Activated T-cell treated with anti-CD3 and anti-CD28 coated beads for 4 hours (primary cell): ENCODE measurements around the gene TRABD2A.
"Not testable (repeated sequence)": the region's sequence is repeated elsewhere in the genome, so short reads cannot be mapped to it uniquely, and the experiment has no call there.

Source experiments
- DNase-seq: peaks from one replicate; pipeline ENCODE4 v3.0.0-alpha.2; 2020

The TRABD2A gene

GRCh38 chr2:84879584-84880394, 1.1 kb downstream of the TRABD2A start:
- no peak for DNase-seq

- no peak for DNase-seq
Measured at GRCh38 chr2:84878896-84879583, 1.8 kb downstream of the TRABD2A start.

GRCh38 chr2:84878459-84878858, 2.4 kb downstream of the TRABD2A start:
- DNase-seq: no peak

- DNase-seq: no peak
Measured at GRCh38 chr2:84876369-84876768, 4.5 kb downstream of the TRABD2A start.

GRCh38 chr2:84875619-84876018, 5.3 kb downstream of the TRABD2A start:
- not testable (repeated sequence) for DNase-seq

GRCh38 chr2:84875213-84875560, 5.7 kb downstream of the TRABD2A start:
- no peak for DNase-seq

GRCh38 chr2:84874381-84875212, 6.3 kb downstream of the TRABD2A start:
- no peak for DNase-seq

GRCh38 chr2:84873350-84873749, 7.5 kb downstream of the TRABD2A start:
- DNase-seq: no peak

- not testable (repeated sequence) for DNase-seq
Measured at GRCh38 chr2:84872691-84873090, 8.2 kb downstream of the TRABD2A start.

- no peak for DNase-seq
Measured at GRCh38 chr2:84870306-84870705, 10.6 kb downstream of the TRABD2A start.

- not testable (repeated sequence) for DNase-seq
Measured at GRCh38 chr2:84868327-84868726, 12.6 kb downstream of the TRABD2A start.

GRCh38 chr2:84866122-84866521, 14.8 kb downstream of the TRABD2A start:
- no peak for DNase-seq

GRCh38 chr2:84865181-84865783, 15.6 kb downstream of the TRABD2A start:
- no peak for DNase-seq

- DNase-seq: no peak
Measured at GRCh38 chr2:84862006-84862405, 18.9 kb downstream of the TRABD2A start.

- no peak for DNase-seq
Measured at GRCh38 chr2:84861539-84861938, 19.3 kb downstream of the TRABD2A start.

GRCh38 chr2:84858937-84859336, 21.9 kb downstream of the TRABD2A start:
- no peak for DNase-seq

- DNase-seq: no peak
Measured at GRCh38 chr2:84858123-84858522, 22.8 kb downstream of the TRABD2A start.

GRCh38 chr2:84857566-84857965, 23.3 kb downstream of the TRABD2A start:
- DNase-seq: no peak

- no peak for DNase-seq
Measured at GRCh38 chr2:84856787-84857186, 24.1 kb downstream of the TRABD2A start.

GRCh38 chr2:84855731-84856130, 25.2 kb downstream of the TRABD2A start:
- no peak for DNase-seq

GRCh38 chr2:84854850-84855249, 26.0 kb downstream of the TRABD2A start:
- no peak for DNase-seq

GRCh38 chr2:84851876-84852275, 29.0 kb downstream of the TRABD2A start:
- DNase-seq: no peak

GRCh38 chr2:84850471-84850870, 30.4 kb downstream of the TRABD2A start:
- no peak for DNase-seq
